Ishikawa (cell line): ENCODE data around the gene FSCN2.

Experiments
- CEBPB ChIP-seq: IDR thresholded peaks from 2 replicates; pipeline ENCODE4 v1.6.1; 2012
- CREB1 ChIP-seq: IDR thresholded peaks from 2 replicates; pipeline ENCODE4 v1.6.1; 2012; ENCODE audit warnings: low read depth
- EP300 ChIP-seq: IDR thresholded peaks from 2 replicates; pipeline ENCODE4 v1.6.1; 2012; ENCODE audit warnings: borderline replicate concordance
- RAD21 ChIP-seq: IDR thresholded peaks from 2 replicates; pipeline ENCODE4 v1.6.1; 2012; ENCODE audit warnings: low read depth
- TAF1 ChIP-seq: IDR thresholded peaks from 2 replicates; pipeline ENCODE4 v1.6.1; 2012; ENCODE audit warnings: low read depth, mild to moderate bottlenecking
- YY1 ChIP-seq: IDR thresholded peaks from 2 replicates; pipeline ENCODE4 v1.6.1; 2012; ENCODE audit warnings: low read depth
- ZBTB7A ChIP-seq: IDR thresholded peaks from 2 replicates; pipeline ENCODE4 v1.6.1; 2012; ENCODE audit warnings: low read depth
- TF ChIP-seq, protein P1 (sequence below): IDR thresholded peaks from 2 replicates; pipeline ENCODE4 v1.6.1; 2012
- TF ChIP-seq, protein P2 (sequence below): IDR thresholded peaks from 2 replicates; pipeline ENCODE4 v1.6.1; 2012; ENCODE audit warnings: low read depth, mild to moderate bottlenecking

DNA sequence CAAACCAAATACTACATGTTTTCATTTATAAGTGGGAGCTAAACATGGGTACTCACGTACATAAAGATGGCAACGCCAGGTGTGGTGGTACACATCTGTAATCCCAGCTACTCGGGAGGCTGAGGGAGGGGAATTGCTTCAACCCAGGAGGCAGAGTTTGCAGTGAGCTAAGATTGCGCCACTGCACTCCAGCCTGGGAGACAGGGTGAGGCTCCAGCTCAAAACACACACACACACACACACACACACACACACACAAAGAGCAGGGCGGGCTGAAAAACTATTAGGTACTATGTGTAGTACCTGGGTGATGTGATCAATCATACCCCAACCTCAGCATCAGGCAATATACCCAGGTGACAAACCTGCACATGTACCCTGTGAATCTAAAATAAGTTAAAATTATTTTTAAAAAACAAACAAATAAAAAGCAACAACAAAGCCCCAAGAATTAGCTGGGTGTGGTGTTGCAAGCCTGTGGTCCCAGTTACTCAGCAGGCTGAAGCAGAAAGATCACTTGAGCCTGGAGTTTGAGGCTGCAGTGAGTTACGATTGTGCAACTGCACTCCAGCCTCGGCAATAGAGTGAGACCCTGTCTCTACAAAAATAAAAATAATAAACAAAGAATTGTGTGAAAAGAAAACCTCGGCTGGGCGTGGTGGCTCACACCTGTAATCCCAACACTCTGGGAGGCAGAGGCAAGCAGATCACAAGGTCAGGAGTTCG lies 35.8 kb downstream of the FSCN2 start:
- TF ChIP-seq RAD21 (no peak), CREB1 (no peak), YY1 (no peak), EP300 (no peak), TAF1 (no peak), ZBTB7A (no peak), CEBPB (no peak)
- TF ChIP-seq, protein P1, sequence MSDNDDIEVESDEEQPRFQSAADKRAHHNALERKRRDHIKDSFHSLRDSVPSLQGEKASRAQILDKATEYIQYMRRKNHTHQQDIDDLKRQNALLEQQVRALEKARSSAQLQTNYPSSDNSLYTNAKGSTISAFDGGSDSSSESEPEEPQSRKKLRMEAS: no peak
- TF ChIP-seq, protein P2, sequence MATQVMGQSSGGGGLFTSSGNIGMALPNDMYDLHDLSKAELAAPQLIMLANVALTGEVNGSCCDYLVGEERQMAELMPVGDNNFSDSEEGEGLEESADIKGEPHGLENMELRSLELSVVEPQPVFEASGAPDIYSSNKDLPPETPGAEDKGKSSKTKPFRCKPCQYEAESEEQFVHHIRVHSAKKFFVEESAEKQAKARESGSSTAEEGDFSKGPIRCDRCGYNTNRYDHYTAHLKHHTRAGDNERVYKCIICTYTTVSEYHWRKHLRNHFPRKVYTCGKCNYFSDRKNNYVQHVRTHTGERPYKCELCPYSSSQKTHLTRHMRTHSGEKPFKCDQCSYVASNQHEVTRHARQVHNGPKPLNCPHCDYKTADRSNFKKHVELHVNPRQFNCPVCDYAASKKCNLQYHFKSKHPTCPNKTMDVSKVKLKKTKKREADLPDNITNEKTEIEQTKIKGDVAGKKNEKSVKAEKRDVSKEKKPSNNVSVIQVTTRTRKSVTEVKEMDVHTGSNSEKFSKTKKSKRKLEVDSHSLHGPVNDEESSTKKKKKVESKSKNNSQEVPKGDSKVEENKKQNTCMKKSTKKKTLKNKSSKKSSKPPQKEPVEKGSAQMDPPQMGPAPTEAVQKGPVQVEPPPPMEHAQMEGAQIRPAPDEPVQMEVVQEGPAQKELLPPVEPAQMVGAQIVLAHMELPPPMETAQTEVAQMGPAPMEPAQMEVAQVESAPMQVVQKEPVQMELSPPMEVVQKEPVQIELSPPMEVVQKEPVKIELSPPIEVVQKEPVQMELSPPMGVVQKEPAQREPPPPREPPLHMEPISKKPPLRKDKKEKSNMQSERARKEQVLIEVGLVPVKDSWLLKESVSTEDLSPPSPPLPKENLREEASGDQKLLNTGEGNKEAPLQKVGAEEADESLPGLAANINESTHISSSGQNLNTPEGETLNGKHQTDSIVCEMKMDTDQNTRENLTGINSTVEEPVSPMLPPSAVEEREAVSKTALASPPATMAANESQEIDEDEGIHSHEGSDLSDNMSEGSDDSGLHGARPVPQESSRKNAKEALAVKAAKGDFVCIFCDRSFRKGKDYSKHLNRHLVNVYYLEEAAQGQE: no peak
